Measurements from ENCODE around the gene FOXI2. TPM values are rescaled to one million over a fixed set of nuclear protein-coding genes. Genes with fewer than 3 reads are reported as not detected.

The FOXI2 gene
- total and polyA plus RNA-seq, 12 donors, result 0.07 to 0.81 (median 0.31) TPM; not detected in 3

- ATAC-seq (no peak), DNase-seq (no peak)
- 37 to 43% methylated on average over 7 of the region's 7 CpGs for WGBS, 2 donors
- no peak for TF ChIP-seq CTCF (IDR thresholded peaks at IDR 0.05)
- H3K4me1 ChIP-seq, result no peaks in the 10 kb centered on the region
- peaks cover 0 to 33% (median 0%) of the 10 kb centered on the region in 11 donors for H3K9me3 ChIP-seq
- peaks cover 0 to 12% (median 9%) of the 10 kb centered on the region in 7 donors for H3K27me3 ChIP-seq
- no peak overlapping the region for H3K27ac ChIP-seq
- intact Hi-C loops (cut with DNase I), result no loop called here
- no peaks in the 10 kb centered on the region for H3K36me3 ChIP-seq
- H3K4me3 ChIP-seq, result no peak overlapping the region
These were observed 53.2 kb downstream of the FOXI2 start for GRCh38 chr10:127790066-127790624.

Other genes with a start within 250 kb of the FOXI2 start
- not detected for gene NPS, start 187.9 kb upstream of the FOXI2 start, total RNA-seq
- not detected for gene NPS, start 187.9 kb upstream of the FOXI2 start, polyA plus RNA-seq
- gene CLRN3, start 155.8 kb downstream of the FOXI2 start, total RNA-seq, result not detected
- not detected for gene CLRN3, start 155.8 kb downstream of the FOXI2 start, polyA plus RNA-seq
- 10 to 100 TPM; 17.1 to 42.8 (median 23.0) TPM for gene PTPRE, start 169.9 kb downstream of the FOXI2 start, total RNA-seq
- gene PTPRE, start 169.9 kb downstream of the FOXI2 start, polyA plus RNA-seq, result 1 to 10 TPM; 6.1 to 7.3 TPM

Data from heart right ventricle (tissue), 16 donors.